Measurements from ENCODE around the gene SND1. TPM values are rescaled to one million over a fixed set of nuclear protein-coding genes. Genes with fewer than 3 reads are reported as not detected.

The SND1 gene
- total and polyA plus RNA-seq, 2 of the 4 experiments (the other 2 are of a cell fraction), result 154 to 294 TPM

DNA sequence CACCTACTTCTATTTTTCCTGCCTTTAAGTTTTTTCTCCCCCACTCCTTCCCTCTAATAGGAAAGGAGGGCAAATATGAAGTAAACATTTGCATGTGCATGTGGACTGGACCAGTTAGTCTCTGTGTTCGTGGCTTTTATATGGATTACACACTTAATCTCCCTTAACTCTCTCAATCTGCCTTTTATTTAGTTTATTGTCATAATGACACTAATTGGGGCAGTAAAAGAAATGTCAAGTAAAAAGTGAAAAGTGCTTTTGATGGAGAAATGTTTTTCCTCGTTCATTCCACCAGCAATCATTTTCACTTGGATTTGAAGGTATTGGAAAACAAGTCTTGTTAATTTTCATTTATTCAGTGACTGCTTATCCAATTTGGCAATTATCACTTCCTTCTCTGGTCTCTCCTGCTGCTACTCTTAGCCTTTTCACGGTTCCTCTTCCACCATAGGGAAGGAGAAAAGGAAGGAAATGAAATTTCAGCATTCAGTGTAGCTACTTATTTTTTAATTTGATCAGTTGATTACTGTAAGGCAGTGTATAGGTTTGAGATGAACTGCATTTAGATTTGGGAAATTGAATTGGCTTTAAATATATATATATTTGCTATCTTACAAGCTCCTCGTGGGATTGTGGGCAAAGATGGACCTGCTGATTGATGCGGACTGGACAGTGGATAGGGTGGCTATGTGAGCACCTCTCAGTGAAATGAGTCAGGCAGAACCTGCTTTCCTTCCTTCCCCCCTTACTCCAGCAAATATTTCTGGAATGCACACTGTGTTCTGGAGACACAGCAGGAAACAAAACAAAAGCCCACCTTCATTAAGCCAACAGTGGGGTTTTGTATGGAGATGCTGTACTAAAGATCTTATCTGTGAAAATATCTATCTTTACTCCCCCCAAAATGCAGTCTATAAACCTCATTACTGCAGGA, 301.7 kb downstream of the SND1 start:
- Histone ChIP-seq H3K4me1 (ENCODE audit: control insufficient read depth, insufficient read depth, low read length) (peaks cover 4% of the 10 kb centered on the region), H3K23ac (ENCODE audit: low read depth, low read length) (no peak overlapping the region), H2AFZ (replicated peaks; ENCODE audit: low read length, poor library complexity) (no peak overlapping the region), H3K56ac (ENCODE audit: extremely low read depth, insufficient read depth, low read length) (no peak overlapping the region), H2BK5ac (ENCODE audit: low read depth, low read length, poor library complexity, severe bottlenecking) (no peak overlapping the region), H4K20me1 (ENCODE audit: insufficient read depth, low read length) (peaks cover 23% of the 10 kb centered on the region; the same call in 1 of the 2 replicates), H3K27me3 (ENCODE audit: control insufficient read depth, insufficient read depth, low read length) (no peaks in the 10 kb centered on the region), H3K4me2 (ENCODE audit: low read depth, low read length) (no peak overlapping the region), H3K14ac (replicated peaks; ENCODE audit: low read depth, low read length) (no peak overlapping the region), H2BK20ac (ENCODE audit: low read depth, low read length) (no peak overlapping the region), H3K9ac (ENCODE audit: low read depth, low read length) (no peak overlapping the region), H4K8ac (ENCODE audit: low read depth in 2 of 2, low read length in 2 of 2) (no peak overlapping the region), H2BK120ac (ENCODE audit: low read depth, low read length) (no peak overlapping the region), H3K79me1 (ENCODE audit: low read depth in 1 of 2, low read length in 2 of 2) (peaks cover 36 to 63% of the 10 kb centered on the region in 2 experiments), H3K18ac (ENCODE audit: low read depth, low read length) (no peak overlapping the region), H3K4me3 (ENCODE audit: insufficient read depth, low read depth, low read length) (no peak overlapping the region), H3K4ac (ENCODE audit: low read depth, low read length) (no peak overlapping the region), H4K91ac (ENCODE audit: insufficient read depth, low read depth, low read length) (no peak overlapping the region), H3K36me3 (ENCODE audit: control insufficient read depth, insufficient read depth, low read length) (peaks cover 4% of the 10 kb centered on the region; the same call in 1 of the 2 replicates), H4K5ac (ENCODE audit: low read depth, low read length) (no peak overlapping the region), H3K27ac (ENCODE audit: insufficient read depth, low read length) (no peak overlapping the region), H2AK5ac (ENCODE audit: low read depth, low read length) (no peak overlapping the region), H3K9me3 (ENCODE audit: control insufficient read depth, insufficient read depth, low read length) (no peaks in the 10 kb centered on the region), H2AK9ac (replicated peaks; ENCODE audit: low read depth, low read length, poor library complexity) (no peak overlapping the region), H3K9me1 (ENCODE audit: insufficient read depth, low read length) (peaks cover 9% of the 10 kb centered on the region), H2BK15ac (ENCODE audit: low read depth, low read length) (no peak overlapping the region)
- intact Hi-C loops (cut with micrococcal nuclease) (no loop called here), in situ Hi-C loops (cut with MboI; ENCODE audit: low sequenced_read_pairs) (no loop called here), dilution Hi-C loops (cut with HindIII; ENCODE audit: low sequenced_read_pairs, unreplicated experiment) (no loop called here)
- WGBS, 2 experiments (ENCODE audit: extremely low coverage in 2 of 2, insufficient read length in 1 of 2), result no CpG with 5 or more reads among the region's 5 CpGs
- no TSS peak for BruUV-seq (replicated peaks)
- ChIA-PET CTCF (no interaction called here), POLR2A (ENCODE audit: unreplicated experiment) (no interaction called here)
- no peak for TF ChIP-seq NFE2L2 (IDR thresholded peaks at IDR 0.05; ENCODE audit: low read depth, low read length)
- TF ChIP-seq, protein P1, sequence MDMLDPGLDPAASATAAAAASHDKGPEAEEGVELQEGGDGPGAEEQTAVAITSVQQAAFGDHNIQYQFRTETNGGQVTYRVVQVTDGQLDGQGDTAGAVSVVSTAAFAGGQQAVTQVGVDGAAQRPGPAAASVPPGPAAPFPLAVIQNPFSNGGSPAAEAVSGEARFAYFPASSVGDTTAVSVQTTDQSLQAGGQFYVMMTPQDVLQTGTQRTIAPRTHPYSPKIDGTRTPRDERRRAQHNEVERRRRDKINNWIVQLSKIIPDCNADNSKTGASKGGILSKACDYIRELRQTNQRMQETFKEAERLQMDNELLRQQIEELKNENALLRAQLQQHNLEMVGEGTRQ (IDR thresholded peaks at IDR 0.05; ENCODE audit: low read depth, low read length), result no peak
- TF ChIP-seq RAD21 (IDR thresholded peaks at IDR 0.05; ENCODE audit: low read length), result no peak
- no peak for TF ChIP-seq FOS (IDR thresholded peaks at IDR 0.05; ENCODE audit: low read depth, low read length)
- no peak for TF ChIP-seq POLR2A (IDR thresholded peaks at IDR 0.05; ENCODE audit: low read depth, low read length)
- TF ChIP-seq RFX5 (IDR thresholded peaks at IDR 0.05; ENCODE audit: low read depth, low read length), result no peak
- TF ChIP-seq, protein P2, sequence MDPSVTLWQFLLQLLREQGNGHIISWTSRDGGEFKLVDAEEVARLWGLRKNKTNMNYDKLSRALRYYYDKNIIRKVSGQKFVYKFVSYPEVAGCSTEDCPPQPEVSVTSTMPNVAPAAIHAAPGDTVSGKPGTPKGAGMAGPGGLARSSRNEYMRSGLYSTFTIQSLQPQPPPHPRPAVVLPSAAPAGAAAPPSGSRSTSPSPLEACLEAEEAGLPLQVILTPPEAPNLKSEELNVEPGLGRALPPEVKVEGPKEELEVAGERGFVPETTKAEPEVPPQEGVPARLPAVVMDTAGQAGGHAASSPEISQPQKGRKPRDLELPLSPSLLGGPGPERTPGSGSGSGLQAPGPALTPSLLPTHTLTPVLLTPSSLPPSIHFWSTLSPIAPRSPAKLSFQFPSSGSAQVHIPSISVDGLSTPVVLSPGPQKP (IDR thresholded peaks at IDR 0.05; ENCODE audit: borderline replicate concordance, low read depth, low read length), result no peak
- TF ChIP-seq RCOR1 (IDR thresholded peaks at IDR 0.05; ENCODE audit: insufficient replicate concordance, low read length), result no peak
- TF ChIP-seq MAFK (IDR thresholded peaks at IDR 0.05; ENCODE audit: low read depth, low read length), result no peak
- no peak for TF ChIP-seq CTCF (conservative IDR thresholded peaks at IDR 0.05; ENCODE audit: low read depth, low read length)
- no peak for TF ChIP-seq BHLHE40 (IDR thresholded peaks at IDR 0.05; ENCODE audit: low read depth, low read length)
- no peak for TF ChIP-seq CHD1 (IDR thresholded peaks at IDR 0.05; ENCODE audit: low read depth, low read length)
- no peak for TF ChIP-seq CEBPB (IDR thresholded peaks at IDR 0.05; ENCODE audit: low read depth, low read length)
- no peak for ATAC-seq (ENCODE audit: low read depth)
- no peak for DNase-seq
